Hematopoietic multipotent progenitor cell treated with erythropoietin and hydrocortisone succinate and interleukin-3 and kit ligand, for 15 days (in vitro differentiated cells): ENCODE data around the gene HIC2.
"Not testable (repeated sequence)": the region's sequence is repeated elsewhere in the genome, so short reads cannot be mapped to it uniquely, and the experiment has no call there.

Source experiments
- DNase-seq: peaks from one replicate; pipeline ENCODE4 v3.0.0-alpha.2; 2015; ENCODE audit warnings: low spot score

HIC2 gene

GRCh38 chr22:21435998-21436810 is 19.0 kb downstream of the HIC2 start:
- DNase-seq, result not testable (repeated sequence)

- not testable (repeated sequence) for DNase-seq
Observed at GRCh38 chr22:21438013-21438412, 20.8 kb downstream of the HIC2 start.

GRCh38 chr22:21440018-21440636 is 23.0 kb downstream of the HIC2 start:
- not testable (repeated sequence) for DNase-seq

GRCh38 chr22:21440676-21441075 is 23.5 kb downstream of the HIC2 start:
- DNase-seq, result not testable (repeated sequence)

- not testable (repeated sequence) for DNase-seq
Observed at GRCh38 chr22:21441170-21441569, 24.0 kb downstream of the HIC2 start.

GRCh38 chr22:21442123-21442522 is 25.0 kb downstream of the HIC2 start:
- DNase-seq, result not testable (repeated sequence)

- not testable (repeated sequence) for DNase-seq
Observed at GRCh38 chr22:21442646-21443045, 25.5 kb downstream of the HIC2 start.

GRCh38 chr22:21443057-21443734 is 26.0 kb downstream of the HIC2 start:
- no peak for DNase-seq

- DNase-seq, result no peak
Observed at GRCh38 chr22:21443735-21444421, 26.7 kb downstream of the HIC2 start.

- DNase-seq, result no peak
Observed at GRCh38 chr22:21444701-21445436, 27.7 kb downstream of the HIC2 start.

- no peak for DNase-seq
Observed at GRCh38 chr22:21445437-21446127, 28.4 kb downstream of the HIC2 start.

GRCh38 chr22:21446128-21446826 is 29.1 kb downstream of the HIC2 start:
- DNase-seq, result no peak

GRCh38 chr22:21446827-21447690 is 29.9 kb downstream of the HIC2 start:
- no peak for DNase-seq

- no peak for DNase-seq
Observed at GRCh38 chr22:21447694-21448402, 30.7 kb downstream of the HIC2 start.

GRCh38 chr22:21448627-21449416 is 31.7 kb downstream of the HIC2 start:
- DNase-seq, result no peak

- DNase-seq, result no peak
Observed at GRCh38 chr22:21449531-21450319, 32.6 kb downstream of the HIC2 start.

GRCh38 chr22:21450320-21450831 is 33.2 kb downstream of the HIC2 start:
- DNase-seq, result no peak
